Ureter (tissue), 1 donor: ENCODE data around the gene PIK3C3. TPM values are rescaled to one million over a fixed set of nuclear protein-coding genes. Genes with fewer than 3 reads are reported as not detected.

Experiments used
- DNase-seq: peaks from one replicate; pipeline ENCODE4 v3.0.0-alpha.2; 2020; ENCODE audit warnings: low spot score
- total RNA-seq: library from RNA; stranded (reverse); gene quantifications from one replicate; pipeline ENCODE4 v1.2.4, GENCODE V29; 2023
- donor health status: DM: yes; HTN: yes; CAD: no.

Gene PIK3C3
- total RNA-seq, 1 donor from 2014 or later: 68.0 TPM

GRCh38 chr18:42126586-42126985 is 171.6 kb downstream of the PIK3C3 start:
- no peak for DNase-seq

GRCh38 chr18:42131066-42131929 is 176.3 kb downstream of the PIK3C3 start:
- no peak for DNase-seq

GRCh38 chr18:42131930-42132244 is 176.9 kb downstream of the PIK3C3 start:
- DNase-seq: no peak
